Fibroblast of lung (primary cell): Measurements from ENCODE around the gene FBXO17.

Experiments
- CTCF ChIP-seq, 2 donors: IDR thresholded peaks in 1 of 2; conservative IDR thresholded peaks in 1 of 2; 1 replicate in 1 of 2; 2 replicates in 1 of 2; pipeline ENCODE4 v1.5.1; 2011 to 2012; ENCODE audit warnings: low read length in 2 of 2, control low read depth in 1 of 2, inconsistent platforms in 1 of 2, low read depth in 1 of 2, mild to moderate bottlenecking in 1 of 2
- EZH2 ChIP-seq: IDR thresholded peaks from 2 replicates; pipeline ENCODE4 v1.5.1; 2012; ENCODE audit warnings: low read length, control low read depth, mild to moderate bottlenecking; ENCODE audit errors: missing control alignments

GRCh38 chr19:38933544-38933943 is 42.0 kb downstream of the FBXO17 start:
- TF ChIP-seq CTCF (conservative IDR thresholded peaks at IDR 0.05 in 1 of 2, IDR thresholded peaks at IDR 0.05 in 1 of 2; ENCODE audit: low read depth in 1 of 2, low read length in 2 of 2): no peak
- no peak for TF ChIP-seq EZH2
